ENCODE data around the gene KIF26B. TPM values are rescaled to one million over a fixed set of nuclear protein-coding genes. Genes with fewer than 3 reads are reported as not detected.

The KIF26B gene
- total RNA-seq, 1 experiment from 2014 or later, result 1.2 TPM

DNA sequence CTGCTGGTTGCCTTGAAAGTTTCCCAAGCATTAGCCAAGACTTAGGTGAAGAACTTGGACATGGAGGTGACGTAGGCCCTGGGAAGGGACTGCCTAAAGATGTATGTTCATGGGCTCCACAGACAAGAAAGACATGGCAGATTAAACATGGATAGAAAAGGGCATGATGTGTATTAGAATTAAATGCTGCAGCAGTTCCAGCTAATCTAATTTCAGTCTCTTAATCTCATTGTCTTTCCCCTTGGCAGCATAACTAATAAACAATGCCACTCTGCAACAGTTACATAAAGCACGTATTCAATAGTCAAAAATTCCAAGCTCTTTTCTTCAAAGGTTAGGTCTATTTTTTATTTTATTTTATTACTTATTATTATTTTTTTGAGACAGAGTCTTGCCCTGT is 251.6 kb downstream of the KIF26B start:
- peaks cover 14% of the 10 kb centered on the region for H3K4me1 Mint-ChIP-seq
- ChIA-PET POLR2A (no interaction called here), CTCF (no interaction called here)
- H3K27ac Mint-ChIP-seq, result no peak overlapping the region
- ATAC-seq (no peak), DNase-seq (ENCODE audit: low spot score) (no peak)
- no peaks in the 10 kb centered on the region for H3K27me3 Mint-ChIP-seq (ENCODE audit: low read depth)
- H3K4me3 Mint-ChIP-seq, result no peak overlapping the region
- no peaks in the 10 kb centered on the region for H3K36me3 Mint-ChIP-seq
- H3K9me3 Mint-ChIP-seq, result no peaks in the 10 kb centered on the region
- TF ChIP-seq, protein P1, sequence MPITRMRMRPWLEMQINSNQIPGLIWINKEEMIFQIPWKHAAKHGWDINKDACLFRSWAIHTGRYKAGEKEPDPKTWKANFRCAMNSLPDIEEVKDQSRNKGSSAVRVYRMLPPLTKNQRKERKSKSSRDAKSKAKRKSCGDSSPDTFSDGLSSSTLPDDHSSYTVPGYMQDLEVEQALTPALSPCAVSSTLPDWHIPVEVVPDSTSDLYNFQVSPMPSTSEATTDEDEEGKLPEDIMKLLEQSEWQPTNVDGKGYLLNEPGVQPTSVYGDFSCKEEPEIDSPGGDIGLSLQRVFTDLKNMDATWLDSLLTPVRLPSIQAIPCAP (CRISPR knock-in tag; IDR thresholded peaks at IDR 0.05), result no peak
- TF ChIP-seq, protein P2, sequence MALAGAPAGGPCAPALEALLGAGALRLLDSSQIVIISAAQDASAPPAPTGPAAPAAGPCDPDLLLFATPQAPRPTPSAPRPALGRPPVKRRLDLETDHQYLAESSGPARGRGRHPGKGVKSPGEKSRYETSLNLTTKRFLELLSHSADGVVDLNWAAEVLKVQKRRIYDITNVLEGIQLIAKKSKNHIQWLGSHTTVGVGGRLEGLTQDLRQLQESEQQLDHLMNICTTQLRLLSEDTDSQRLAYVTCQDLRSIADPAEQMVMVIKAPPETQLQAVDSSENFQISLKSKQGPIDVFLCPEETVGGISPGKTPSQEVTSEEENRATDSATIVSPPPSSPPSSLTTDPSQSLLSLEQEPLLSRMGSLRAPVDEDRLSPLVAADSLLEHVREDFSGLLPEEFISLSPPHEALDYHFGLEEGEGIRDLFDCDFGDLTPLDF (CRISPR knock-in tag; IDR thresholded peaks at IDR 0.05), result no peak
- no peak for TF ChIP-seq HMGA2 (CRISPR knock-in tag; IDR thresholded peaks at IDR 0.05)
- TF ChIP-seq, protein P3, sequence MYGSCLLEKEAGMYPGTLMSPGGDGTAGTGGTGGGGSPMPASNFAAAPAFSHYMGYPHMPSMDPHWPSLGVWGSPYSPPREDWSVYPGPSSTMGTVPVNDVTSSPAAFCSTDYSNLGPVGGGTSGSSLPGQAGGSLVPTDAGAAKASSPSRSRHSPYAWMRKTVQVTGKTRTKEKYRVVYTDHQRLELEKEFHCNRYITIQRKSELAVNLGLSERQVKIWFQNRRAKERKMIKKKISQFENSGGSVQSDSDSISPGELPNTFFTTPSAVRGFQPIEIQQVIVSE (CRISPR knock-in tag; IDR thresholded peaks at IDR 0.05; ENCODE audit: borderline replicate concordance), result no peak
- no peak for TF ChIP-seq TP53 (CRISPR knock-in tag; IDR thresholded peaks at IDR 0.05)
- no peak for TF ChIP-seq NFE2L1 (CRISPR knock-in tag; IDR thresholded peaks at IDR 0.05)
- no peak for TF ChIP-seq NR2C2 (CRISPR knock-in tag; IDR thresholded peaks at IDR 0.05)
- no peak for TF ChIP-seq PRRX2 (CRISPR knock-in tag; IDR thresholded peaks at IDR 0.05)
- TF ChIP-seq ZNF121 (CRISPR knock-in tag; IDR thresholded peaks at IDR 0.05), result no peak

DNA sequence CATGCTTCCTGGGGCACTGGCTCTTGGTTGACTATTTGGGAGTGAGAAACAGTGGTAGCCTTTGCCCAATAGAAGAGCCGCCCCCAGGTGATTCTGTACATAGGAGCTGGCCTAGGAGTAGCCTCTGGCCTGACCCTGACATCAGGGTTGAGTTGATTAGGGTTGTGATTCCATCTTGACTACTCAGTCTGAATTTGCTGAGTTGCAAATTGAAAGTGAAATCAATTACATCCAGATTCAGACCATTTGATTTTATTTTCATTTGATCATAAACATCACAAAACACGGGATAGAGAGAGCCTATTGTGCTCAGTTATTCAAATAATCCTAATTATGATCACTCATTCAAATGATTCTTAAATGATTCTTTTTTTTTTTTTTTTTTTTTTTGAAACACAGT is 253.2 kb downstream of the KIF26B start:
- H3K36me3 Mint-ChIP-seq, result no peaks in the 10 kb centered on the region
- ATAC-seq, result no peak
- ChIA-PET POLR2A (interaction anchor here (0.7 kb wide), 1 partner anchor 309 kb away, joined by 8 read pairs; no protein-coding TSS in a partner anchor), CTCF (interaction anchor here (0.6 kb wide), 1 partner anchor 27 kb away, joined by 4 read pairs; no protein-coding TSS in a partner anchor)
- TF ChIP-seq FOXK1 (CRISPR knock-in tag; IDR thresholded peaks at IDR 0.05) (no peak), JAZF1 (CRISPR knock-in tag; IDR thresholded peaks at IDR 0.05) (no peak), FOXP1 (CRISPR knock-in tag; IDR thresholded peaks at IDR 0.05; ENCODE audit: borderline replicate concordance) (no peak), SMAD4 (CRISPR knock-in tag; IDR thresholded peaks at IDR 0.05) (no peak), CBFB (CRISPR knock-in tag; IDR thresholded peaks at IDR 0.05; ENCODE audit: low read depth) (no peak), ATF1 (CRISPR knock-in tag; IDR thresholded peaks at IDR 0.05) (no peak), TEAD4 (CRISPR knock-in tag; IDR thresholded peaks at IDR 0.05) (no peak), OVOL2 (CRISPR knock-in tag; IDR thresholded peaks at IDR 0.05; ENCODE audit: borderline replicate concordance) (no peak)
- TF ChIP-seq, protein P4, sequence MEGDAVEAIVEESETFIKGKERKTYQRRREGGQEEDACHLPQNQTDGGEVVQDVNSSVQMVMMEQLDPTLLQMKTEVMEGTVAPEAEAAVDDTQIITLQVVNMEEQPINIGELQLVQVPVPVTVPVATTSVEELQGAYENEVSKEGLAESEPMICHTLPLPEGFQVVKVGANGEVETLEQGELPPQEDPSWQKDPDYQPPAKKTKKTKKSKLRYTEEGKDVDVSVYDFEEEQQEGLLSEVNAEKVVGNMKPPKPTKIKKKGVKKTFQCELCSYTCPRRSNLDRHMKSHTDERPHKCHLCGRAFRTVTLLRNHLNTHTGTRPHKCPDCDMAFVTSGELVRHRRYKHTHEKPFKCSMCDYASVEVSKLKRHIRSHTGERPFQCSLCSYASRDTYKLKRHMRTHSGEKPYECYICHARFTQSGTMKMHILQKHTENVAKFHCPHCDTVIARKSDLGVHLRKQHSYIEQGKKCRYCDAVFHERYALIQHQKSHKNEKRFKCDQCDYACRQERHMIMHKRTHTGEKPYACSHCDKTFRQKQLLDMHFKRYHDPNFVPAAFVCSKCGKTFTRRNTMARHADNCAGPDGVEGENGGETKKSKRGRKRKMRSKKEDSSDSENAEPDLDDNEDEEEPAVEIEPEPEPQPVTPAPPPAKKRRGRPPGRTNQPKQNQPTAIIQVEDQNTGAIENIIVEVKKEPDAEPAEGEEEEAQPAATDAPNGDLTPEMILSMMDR (IDR thresholded peaks at IDR 0.05), result no peak
- TF ChIP-seq, protein P5, sequence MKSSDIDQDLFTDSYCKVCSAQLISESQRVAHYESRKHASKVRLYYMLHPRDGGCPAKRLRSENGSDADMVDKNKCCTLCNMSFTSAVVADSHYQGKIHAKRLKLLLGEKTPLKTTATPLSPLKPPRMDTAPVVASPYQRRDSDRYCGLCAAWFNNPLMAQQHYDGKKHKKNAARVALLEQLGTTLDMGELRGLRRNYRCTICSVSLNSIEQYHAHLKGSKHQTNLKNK (CRISPR knock-in tag; IDR thresholded peaks at IDR 0.05), result no peak
- H3K27me3 Mint-ChIP-seq (ENCODE audit: low read depth), result no peaks in the 10 kb centered on the region
- no peak for DNase-seq (ENCODE audit: low spot score)
- H3K4me1 Mint-ChIP-seq, result peaks cover 14% of the 10 kb centered on the region
- H3K9me3 Mint-ChIP-seq, result no peaks in the 10 kb centered on the region
- no peak overlapping the region for H3K4me3 Mint-ChIP-seq
- no peak overlapping the region for H3K27ac Mint-ChIP-seq
